ENCODE results near the gene ERFL. TPM values are rescaled to one million over a fixed set of nuclear protein-coding genes. Genes with fewer than 3 reads are reported as not detected.

Gene ERFL
- polyA plus RNA-seq, 6 donors from 2014 or later, result not detected

- H3K27me3 Mint-ChIP-seq, result peaks cover 0 to 8% (median 8%) of the 10 kb centered on the region in 3 donors
- peaks cover 54 to 64% (median 63%) of the 10 kb centered on the region in 3 donors for H3K4me1 Mint-ChIP-seq
- no peaks in the 10 kb centered on the region for H3K9me3 Mint-ChIP-seq
- peak overlapping the region in 7 of 8 donors; percentile 4 to 85 (median 22) for H3K4me3 Mint-ChIP-seq
- ATAC-seq (ENCODE audit: low read depth in 2 of 2), result no peak
- peak overlapping the region; percentile 43 to 92 (median 76) for H3K27ac Mint-ChIP-seq
- DNase-seq, result no peak
- no peaks in the 10 kb centered on the region for H3K36me3 Mint-ChIP-seq
These were observed 9.5 kb upstream of the ERFL start for GRCh38 chr19:41937525-41938468.

GRCh38 chr19:41936961-41937360 lies 8.7 kb upstream of the ERFL start:
- peaks cover 55 to 63% (median 59%) of the 10 kb centered on the region in 3 donors for H3K4me1 Mint-ChIP-seq
- no peaks in the 10 kb centered on the region for H3K9me3 Mint-ChIP-seq
- H3K36me3 Mint-ChIP-seq, result no peaks in the 10 kb centered on the region
- H3K27me3 Mint-ChIP-seq, result peaks cover 0 to 8% (median 8%) of the 10 kb centered on the region in 3 donors
- peak overlapping the region in 3 of 8 donors; percentile 1 to 44 (median 32) for H3K4me3 Mint-ChIP-seq
- DNase-seq (no peak), ATAC-seq (ENCODE audit: low read depth in 2 of 2) (no peak)
- peak overlapping the region in 4 of 6 donors; percentile 61 to 92 (median 80) for H3K27ac Mint-ChIP-seq

GRCh38 chr19:41936416-41936850 lies 8.2 kb upstream of the ERFL start:
- DNase-seq (no peak), ATAC-seq (ENCODE audit: low read depth in 2 of 2) (no peak)
- H3K4me3 Mint-ChIP-seq, result peak overlapping the region in 3 of 8 donors; percentile 1 to 44 (median 39)
- H3K9me3 Mint-ChIP-seq, result no peaks in the 10 kb centered on the region
- no peaks in the 10 kb centered on the region for H3K36me3 Mint-ChIP-seq
- peak overlapping the region in 5 of 6 donors; percentile 61 to 92 (median 79) for H3K27ac Mint-ChIP-seq
- H3K4me1 Mint-ChIP-seq, result peaks cover 53 to 59% (median 55%) of the 10 kb centered on the region in 3 donors
- H3K27me3 Mint-ChIP-seq, result peaks cover 0 to 8% (median 8%) of the 10 kb centered on the region in 3 donors

- Mint-ChIP-seq H3K36me3 (no peaks in the 10 kb centered on the region), H3K27ac (peak overlapping the region in 1 of 6 donors; percentile 92), H3K9me3 (no peaks in the 10 kb centered on the region), H3K4me3 (peak overlapping the region in 1 of 8 donors; percentile 42), H3K27me3 (peaks cover 0 to 8% (median 8%) of the 10 kb centered on the region in 3 donors), H3K4me1 (peaks cover 54 to 60% (median 55%) of the 10 kb centered on the region in 3 donors)
- DNase-seq (no peak), ATAC-seq (ENCODE audit: low read depth in 2 of 2) (no peak)
These were observed 7.6 kb upstream of the ERFL start for GRCh38 chr19:41935760-41936415.

- Mint-ChIP-seq H3K27me3 (peaks cover 0 to 8% (median 8%) of the 10 kb centered on the region in 3 donors), H3K27ac (peak overlapping the region; percentile 88 to 97 (median 93)), H3K4me3 (peak overlapping the region in 7 of 8 donors; percentile 26 to 82 (median 43)), H3K4me1 (peaks cover 57 to 63% (median 60%) of the 10 kb centered on the region in 3 donors), H3K36me3 (no peaks in the 10 kb centered on the region), H3K9me3 (no peaks in the 10 kb centered on the region)
- DNase-seq (peak; percentile 81), ATAC-seq (ENCODE audit: low read depth in 2 of 2) (peak; percentile 80 to 83)
These were observed 6.7 kb upstream of the ERFL start for GRCh38 chr19:41934849-41935374.

GRCh38 chr19:41933693-41934426 lies 5.6 kb upstream of the ERFL start:
- Mint-ChIP-seq H3K27me3 (peaks cover 2 to 8% (median 8%) of the 10 kb centered on the region in 3 donors), H3K36me3 (no peaks in the 10 kb centered on the region), H3K4me3 (peak overlapping the region in 6 of 8 donors; percentile 10 to 78 (median 49)), H3K27ac (peak overlapping the region in 5 of 6 donors; percentile 72 to 95 (median 88)), H3K9me3 (no peaks in the 10 kb centered on the region), H3K4me1 (peaks cover 64 to 69% (median 69%) of the 10 kb centered on the region in 3 donors)
- DNase-seq, result no peak
- ATAC-seq (ENCODE audit: low read depth in 2 of 2), result no peak

GRCh38 chr19:41932720-41933332 lies 4.6 kb upstream of the ERFL start:
- peaks cover 4 to 8% (median 8%) of the 10 kb centered on the region in 3 donors for H3K27me3 Mint-ChIP-seq
- peak overlapping the region in 4 of 6 donors; percentile 26 to 92 (median 76) for H3K27ac Mint-ChIP-seq
- no peak overlapping the region for H3K4me3 Mint-ChIP-seq
- ATAC-seq (ENCODE audit: low read depth in 2 of 2) (no peak), DNase-seq (no peak)
- H3K36me3 Mint-ChIP-seq, result no peaks in the 10 kb centered on the region
- H3K9me3 Mint-ChIP-seq, result no peaks in the 10 kb centered on the region
- peaks cover 66 to 73% (median 67%) of the 10 kb centered on the region in 3 donors for H3K4me1 Mint-ChIP-seq

- Mint-ChIP-seq H3K9me3 (no peaks in the 10 kb centered on the region), H3K4me3 (no peak overlapping the region), H3K27me3 (peaks cover 4 to 8% (median 8%) of the 10 kb centered on the region in 3 donors), H3K36me3 (no peaks in the 10 kb centered on the region), H3K27ac (peak overlapping the region in 2 of 6 donors; percentile 28 to 92), H3K4me1 (peaks cover 61 to 68% (median 62%) of the 10 kb centered on the region in 3 donors)
- DNase-seq (no peak), ATAC-seq (ENCODE audit: low read depth in 2 of 2) (no peak)
These were observed 4.0 kb upstream of the ERFL start for GRCh38 chr19:41932259-41932719.

- ATAC-seq (ENCODE audit: low read depth in 2 of 2) (peak; percentile 24 to 34), DNase-seq (no peak)
- Mint-ChIP-seq H3K9me3 (no peaks in the 10 kb centered on the region), H3K36me3 (no peaks in the 10 kb centered on the region), H3K4me3 (peak overlapping the region in 2 of 8 donors; percentile 14 to 40), H3K27me3 (peaks cover 4 to 8% (median 8%) of the 10 kb centered on the region in 3 donors), H3K4me1 (peaks cover 54 to 61% (median 55%) of the 10 kb centered on the region in 3 donors), H3K27ac (peak overlapping the region in 4 of 6 donors; percentile 3 to 85 (median 35))
These were observed 2.8 kb upstream of the ERFL start for GRCh38 chr19:41930926-41931592.

GRCh38 chr19:41930322-41930722 lies 2.1 kb upstream of the ERFL start:
- H3K9me3 Mint-ChIP-seq, result no peaks in the 10 kb centered on the region
- no peaks in the 10 kb centered on the region for H3K36me3 Mint-ChIP-seq
- peak overlapping the region in 2 of 6 donors; percentile 28 to 85 for H3K27ac Mint-ChIP-seq
- ATAC-seq (ENCODE audit: low read depth in 2 of 2) (peak in 1 of 2 donors; percentile 5), DNase-seq (no peak)
- H3K27me3 Mint-ChIP-seq, result peaks cover 4 to 6% (median 5%) of the 10 kb centered on the region in 3 donors
- H3K4me1 Mint-ChIP-seq, result peaks cover 51 to 58% (median 53%) of the 10 kb centered on the region in 3 donors
- peak overlapping the region in 5 of 8 donors; percentile 67 to 92 (median 80) for H3K4me3 Mint-ChIP-seq

GRCh38 chr19:41929536-41930071 lies 1.4 kb upstream of the ERFL start:
- Mint-ChIP-seq H3K4me3 (peak overlapping the region in 6 of 8 donors; percentile 81 to 93 (median 88)), H3K4me1 (peaks cover 44 to 51% (median 46%) of the 10 kb centered on the region in 3 donors), H3K27me3 (peaks cover 0 to 4% (median 0%) of the 10 kb centered on the region in 3 donors), H3K9me3 (no peaks in the 10 kb centered on the region), H3K27ac (peak overlapping the region in 3 of 6 donors; percentile 32 to 92 (median 85)), H3K36me3 (no peaks in the 10 kb centered on the region)
- ATAC-seq (ENCODE audit: low read depth in 2 of 2) (peak in 1 of 2 donors; percentile 10), DNase-seq (no peak)

Measured in naive B cell (primary cell).